OCI-LY1 (cell line): ENCODE results near the gene AVPI1.
"Not testable (repeated sequence)": the region's sequence is repeated elsewhere in the genome, so short reads cannot be mapped to it uniquely, and the experiment has no call there.

Experiments used
- H2AFZ ChIP-seq: fragments of 200-600 bp; sonication (generic), shearing (Covaris generic); 2 replicates; pipeline ENCODE4 v1.6.0; 2014; ENCODE audit warnings: antibody characterized with exemption, mild to moderate bottlenecking, low read length
- H3F3A ChIP-seq: fragments of 200-600 bp; sonication (generic), shearing (Covaris generic); 2 replicates; pipeline ENCODE4 v1.6.0; 2014; ENCODE audit warnings: mild to moderate bottlenecking, antibody characterized with exemption, low read length, moderate library complexity; ENCODE audit not compliant: insufficient read depth
- H3K27ac ChIP-seq: fragments of 200-600 bp; sonication (generic); 2 replicates; pipeline ENCODE4 v1.5.1; 2014; ENCODE audit warnings: low read length, mixed run types, mild to moderate bottlenecking, low read depth; ENCODE audit not compliant: poor library complexity, severe bottlenecking
- H3K27me3 ChIP-seq: fragments of 200-600 bp; sonication (generic); 2 replicates; pipeline ENCODE4 v1.6.0; 2014; ENCODE audit warnings: antibody characterized with exemption, mild to moderate bottlenecking, low read length, moderate library complexity; ENCODE audit not compliant: insufficient read depth
- H3K36me3 ChIP-seq: fragments of 200-600 bp; sonication (generic); 2 replicates; pipeline ENCODE4 v1.6.1; 2014; ENCODE audit warnings: mild to moderate bottlenecking, antibody characterized with exemption, low read length, moderate library complexity, mixed read lengths; ENCODE audit not compliant: insufficient read depth
- H3K4me1 ChIP-seq: fragments of 200-600 bp; sonication (generic); 2 replicates; pipeline ENCODE4 v1.5.1; 2014; ENCODE audit warnings: mild to moderate bottlenecking, low read length, moderate library complexity; ENCODE audit not compliant: insufficient read depth, severe bottlenecking
- H3K4me2 ChIP-seq: fragments of 200-600 bp; sonication (generic), shearing (Covaris generic); 2 replicates; pipeline ENCODE4 v1.6.1; 2014; ENCODE audit warnings: low read length
- H3K4me3 ChIP-seq: fragments of 200-600 bp; sonication (generic); 2 replicates; pipeline ENCODE4 v1.5.1; 2014; ENCODE audit warnings: low read length, low read depth, mild to moderate bottlenecking, mixed read lengths; ENCODE audit not compliant: poor library complexity, severe bottlenecking
- H3K79me2 ChIP-seq: fragments of 200-600 bp; shearing (Covaris generic); 2 replicates; pipeline ENCODE4 v1.6.1; 2016; ENCODE audit warnings: mixed run types, low read length, mixed read lengths; ENCODE audit not compliant: insufficient read depth
- H3K9ac ChIP-seq: fragments of 200-600 bp; sonication (generic), shearing (Covaris generic); 2 replicates; pipeline ENCODE4 v1.6.1; 2014; ENCODE audit warnings: mild to moderate bottlenecking, low read length, mixed read lengths
- H3K9me2 ChIP-seq: fragments of 200-600 bp; sonication (generic), shearing (Covaris generic); 2 replicates; pipeline ENCODE4 v1.6.1; 2014; ENCODE audit warnings: low read depth, mild to moderate bottlenecking, low read length, mixed read lengths
- H3K9me3 ChIP-seq: fragments of 200-600 bp; shearing (Covaris generic); 2 replicates; pipeline ENCODE4 v1.6.1; 2014; ENCODE audit warnings: low read length, mixed read lengths
- H4K20me1 ChIP-seq: fragments of 200-600 bp; sonication (generic), shearing (Covaris generic); 2 replicates; pipeline ENCODE4 v1.6.0; 2016; ENCODE audit warnings: mild to moderate bottlenecking, low read length; ENCODE audit not compliant: insufficient read depth
- CTCF ChIP-seq: fragments of 200-600 bp; sonication (generic), shearing (Covaris generic); IDR thresholded peaks from 2 replicates; pipeline ENCODE4 v1.5.1; 2017; ENCODE audit warnings: mild to moderate bottlenecking, antibody characterized with exemption, low read length, moderate library complexity, mixed read lengths
- EZH2 ChIP-seq: fragments of 200-600 bp; sonication (generic), shearing (Covaris generic); IDR thresholded peaks from 2 replicates; pipeline ENCODE4 v1.8.0; 2017; ENCODE audit warnings: borderline replicate concordance, mixed run types, mild to moderate bottlenecking, antibody characterized with exemption, low read length, moderate library complexity, mixed read lengths

AVPI1 gene

DNA sequence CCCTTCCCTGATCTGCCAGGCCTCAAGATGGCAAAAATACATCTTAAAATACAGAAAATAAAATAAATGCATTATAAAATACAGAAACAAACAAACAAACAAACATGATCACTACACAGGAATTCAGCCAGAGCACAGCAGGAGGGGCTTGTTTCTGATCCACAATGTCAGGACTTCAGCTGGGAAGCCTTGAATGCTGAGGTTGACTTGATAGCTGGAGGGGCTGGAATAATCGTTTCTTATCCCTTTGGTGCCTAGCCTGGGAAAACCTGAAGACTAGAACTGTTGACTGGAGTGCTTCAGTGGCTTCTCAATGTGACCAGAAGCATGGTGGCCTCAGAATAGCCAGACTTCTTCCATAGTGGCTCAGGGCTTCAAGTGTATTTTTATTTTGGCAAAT is 17.3 kb upstream of the AVPI1 start:
- Histone ChIP-seq H3K79me2 (no peaks in the 10 kb centered on the region), H2AFZ (no peak overlapping the region), H3K4me2 (no peak overlapping the region), H4K20me1 (no peaks in the 10 kb centered on the region), H3K9ac (no peak overlapping the region), H3K4me1 (no peaks in the 10 kb centered on the region), H3K27me3 (no peaks in the 10 kb centered on the region), H3K4me3 (no peak overlapping the region), H3K9me3 (no peaks in the 10 kb centered on the region), H3K36me3 (no peaks in the 10 kb centered on the region), H3K9me2 (no peaks in the 10 kb centered on the region), H3K27ac (no peak overlapping the region), H3F3A (no peaks in the 10 kb centered on the region)
- TF ChIP-seq CTCF (no peak), EZH2 (no peak)

GRCh38 chr10:97703398-97704067 is 16.5 kb upstream of the AVPI1 start:
- H3K9ac ChIP-seq: no peak overlapping the region
- H3K9me2 ChIP-seq: no peaks in the 10 kb centered on the region
- H3K27me3 ChIP-seq: no peaks in the 10 kb centered on the region
- no peaks in the 10 kb centered on the region for H3K9me3 ChIP-seq
- H3K36me3 ChIP-seq: no peaks in the 10 kb centered on the region
- no peaks in the 10 kb centered on the region for H3K4me1 ChIP-seq
- no peaks in the 10 kb centered on the region for H3F3A ChIP-seq
- H4K20me1 ChIP-seq: no peaks in the 10 kb centered on the region
- H2AFZ ChIP-seq: no peak overlapping the region
- no peak overlapping the region for H3K4me2 ChIP-seq
- TF ChIP-seq CTCF (no peak), EZH2 (no peak)
- no peak overlapping the region for H3K27ac ChIP-seq
- no peak overlapping the region for H3K4me3 ChIP-seq
- H3K79me2 ChIP-seq: no peaks in the 10 kb centered on the region

GRCh38 chr10:97701438-97702069 is 14.5 kb upstream of the AVPI1 start:
- H3K4me1 ChIP-seq: no peaks in the 10 kb centered on the region
- no peak overlapping the region for H3K4me2 ChIP-seq
- no peak overlapping the region for H2AFZ ChIP-seq
- H3K27me3 ChIP-seq: no peaks in the 10 kb centered on the region
- H3K9me3 ChIP-seq: no peaks in the 10 kb centered on the region
- no peak overlapping the region for H3K27ac ChIP-seq
- no peaks in the 10 kb centered on the region for H3K9me2 ChIP-seq
- TF ChIP-seq EZH2 (no peak), CTCF (peak; percentile 50)
- no peaks in the 10 kb centered on the region for H3F3A ChIP-seq
- H3K9ac ChIP-seq: no peak overlapping the region
- H3K4me3 ChIP-seq: no peak overlapping the region
- no peaks in the 10 kb centered on the region for H4K20me1 ChIP-seq
- no peaks in the 10 kb centered on the region for H3K79me2 ChIP-seq
- no peaks in the 10 kb centered on the region for H3K36me3 ChIP-seq

GRCh38 chr10:97698072-97698655 is 11.1 kb upstream of the AVPI1 start:
- not testable (repeated sequence) for H3F3A ChIP-seq, H3K4me2 ChIP-seq, H2AFZ ChIP-seq, H4K20me1 ChIP-seq, H3K4me3 ChIP-seq, H3K9me3 ChIP-seq, H3K27ac ChIP-seq, H3K4me1 ChIP-seq, H3K27me3 ChIP-seq, H3K9me2 ChIP-seq, H3K79me2 ChIP-seq, H3K9ac ChIP-seq, H3K36me3 ChIP-seq
